GM06990 (cell line): Measurements from ENCODE around the gene TRABD2A.

Source experiments
- DNase-seq: peaks from one replicate; pipeline ENCODE4 v3.0.0-alpha.2; 2011; ENCODE audit not compliant: insufficient read length; ENCODE audit errors: extremely low read depth
- H3K27me3 ChIP-seq: replicated peaks from 2 replicates; pipeline ENCODE4 v1.6.0; 2011; ENCODE audit warnings: low read length; ENCODE audit not compliant: control insufficient read depth, insufficient read depth
- H3K36me3 ChIP-seq: 2 replicates; pipeline ENCODE4 v1.5.1; 2011; ENCODE audit warnings: low read length; ENCODE audit not compliant: control insufficient read depth, insufficient read depth
- H3K4me3 ChIP-seq: replicated peaks from 2 replicates; pipeline ENCODE4 v1.5.1; 2011; ENCODE audit warnings: low read depth, mild to moderate bottlenecking, control low read depth, low read length
- CTCF ChIP-seq: IDR thresholded peaks from 2 replicates; pipeline ENCODE4 v1.5.1; 2011; ENCODE audit warnings: low read length, control low read depth, mild to moderate bottlenecking, inconsistent platforms; ENCODE audit not compliant: insufficient read depth, poor library complexity, severe bottlenecking

TRABD2A gene

GRCh38 chr2:84796798-84797197 lies 84.1 kb downstream of the TRABD2A start:
- Histone ChIP-seq H3K36me3 (no peaks in the 10 kb centered on the region), H3K4me3 (no peak overlapping the region), H3K27me3 (no peaks in the 10 kb centered on the region)
- no peak for DNase-seq
- no peak for TF ChIP-seq CTCF

GRCh38 chr2:84793641-84794040 lies 87.2 kb downstream of the TRABD2A start:
- Histone ChIP-seq H3K36me3 (no peaks in the 10 kb centered on the region), H3K4me3 (no peak overlapping the region), H3K27me3 (no peaks in the 10 kb centered on the region)
- no peak for DNase-seq
- TF ChIP-seq CTCF, result no peak

DNA sequence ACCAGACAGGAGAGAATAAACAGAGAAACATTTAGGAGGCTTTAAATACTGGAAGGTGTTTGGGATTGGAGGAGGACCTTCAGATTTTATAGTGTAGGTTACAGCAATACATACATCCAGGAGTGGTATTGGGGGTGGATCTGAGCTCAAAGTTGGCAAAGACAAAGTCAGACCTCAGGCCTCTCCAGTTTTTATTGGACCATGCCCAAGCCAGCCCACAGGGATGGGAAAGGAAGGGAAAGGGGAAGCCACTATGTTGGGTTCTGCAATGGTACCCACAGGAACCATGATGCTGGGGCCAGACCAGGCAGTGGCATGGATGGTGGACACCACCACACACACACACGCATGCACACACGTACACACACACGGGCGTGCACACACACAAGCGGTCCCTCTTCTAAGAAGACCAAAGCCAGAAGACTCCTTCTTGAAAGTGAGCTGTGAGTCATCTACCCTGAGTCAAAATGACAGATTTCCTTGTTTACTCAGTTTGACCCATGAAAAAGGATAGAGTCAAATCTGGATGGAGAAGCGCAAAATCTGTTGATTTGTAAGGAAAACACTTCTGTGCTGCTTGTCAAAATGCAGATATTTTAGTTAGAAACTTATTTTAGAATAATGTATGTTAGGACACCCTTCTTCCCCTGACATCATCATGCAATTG lies 87.9 kb downstream of the TRABD2A start:
- Histone ChIP-seq H3K36me3 (no peaks in the 10 kb centered on the region), H3K27me3 (no peaks in the 10 kb centered on the region), H3K4me3 (no peak overlapping the region)
- no peak for DNase-seq
- TF ChIP-seq CTCF, result no peak

DNA sequence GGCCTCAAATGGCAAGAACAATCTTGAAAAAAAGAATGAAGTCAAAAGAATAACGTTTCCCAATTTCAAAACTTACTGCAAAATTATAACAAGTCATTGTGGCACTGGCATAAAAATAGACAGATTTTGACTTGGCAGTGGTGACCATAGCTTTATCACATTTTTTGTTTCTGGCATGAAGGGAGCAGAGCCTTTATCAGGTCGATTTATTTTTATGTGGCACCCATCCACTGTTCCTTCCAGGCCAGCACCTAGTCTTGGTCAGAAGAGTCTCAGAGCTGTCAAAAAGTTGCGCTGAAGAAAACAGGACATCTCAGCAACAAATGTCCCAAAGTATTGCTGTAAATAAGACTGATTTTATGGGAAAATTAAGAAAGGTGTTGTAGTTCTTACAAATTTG lies 92.4 kb downstream of the TRABD2A start:
- TF ChIP-seq CTCF, result no peak
- DNase-seq, result no peak
- Histone ChIP-seq H3K27me3 (no peaks in the 10 kb centered on the region), H3K4me3 (no peak overlapping the region), H3K36me3 (no peaks in the 10 kb centered on the region)

- TF ChIP-seq CTCF, result no peak
These were observed 92.9 kb downstream of the TRABD2A start for GRCh38 chr2:84788027-84788426.

DNA sequence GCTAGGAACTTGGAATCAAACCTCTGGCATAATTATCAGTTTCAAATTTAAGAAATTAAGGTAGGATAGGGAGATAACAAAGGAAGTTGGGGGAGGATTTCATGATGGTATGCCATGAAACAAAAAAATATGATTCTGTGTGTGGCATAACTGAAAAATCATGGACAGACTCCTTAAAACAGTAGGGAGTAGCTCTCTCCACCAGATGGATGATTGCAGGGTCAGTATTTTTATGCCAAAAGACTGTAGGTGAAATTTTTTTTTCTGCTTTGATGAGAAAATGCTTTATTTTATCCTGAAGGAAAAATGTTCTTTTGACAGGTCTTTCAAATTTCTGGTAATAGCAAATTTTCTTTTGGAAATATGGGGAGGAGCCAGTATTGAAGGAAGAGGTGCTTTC lies 94.3 kb downstream of the TRABD2A start:
- TF ChIP-seq CTCF, result no peak
- Histone ChIP-seq H3K36me3 (no peaks in the 10 kb centered on the region), H3K27me3 (no peaks in the 10 kb centered on the region), H3K4me3 (no peak overlapping the region)
- DNase-seq, result no peak

More at GRCh38 chr2:84788027-84788426, 92.9 kb downstream of the TRABD2A start:
- Histone ChIP-seq H3K27me3 (no peaks in the 10 kb centered on the region), H3K4me3 (no peak overlapping the region), H3K36me3 (no peaks in the 10 kb centered on the region)
- DNase-seq, result no peak
